GM18858 (cell line): ENCODE results near the gene PTPRJ.

ENCODE experiments used
- ATAC-seq: cut with Tn5 transposase; IDR thresholded peaks from one replicate; pipeline ENCODE4 v1.9.1; 2021; ENCODE audit not compliant: unreplicated experiment

PTPRJ gene

GRCh38 chr11:47967577-47968525 lies 12.5 kb upstream of the PTPRJ start:
- no peak for ATAC-seq

GRCh38 chr11:47969401-47969800 lies 11.0 kb upstream of the PTPRJ start:
- no peak for ATAC-seq

- ATAC-seq = no peak
Measured at GRCh38 chr11:47971501-47971900, 8.9 kb upstream of the PTPRJ start.

- no peak for ATAC-seq
Measured at GRCh38 chr11:47973173-47973572, 7.2 kb upstream of the PTPRJ start.

GRCh38 chr11:47976931-47977330 lies 3.4 kb upstream of the PTPRJ start:
- ATAC-seq = no peak

GRCh38 chr11:47977623-47978022 lies 2.7 kb upstream of the PTPRJ start:
- ATAC-seq = no peak

GRCh38 chr11:47979378-47980087 lies 826 bp upstream of the PTPRJ start:
- no peak for ATAC-seq

GRCh38 chr11:47980907-47981621 lies 705 bp downstream of the PTPRJ start:
- peak; percentile 45 for ATAC-seq

GRCh38 chr11:47981667-47982404 lies 1.5 kb downstream of the PTPRJ start:
- ATAC-seq = no peak

- ATAC-seq = no peak
Measured at GRCh38 chr11:47982616-47983015, 2.3 kb downstream of the PTPRJ start.

GRCh38 chr11:47983464-47984397 lies 3.4 kb downstream of the PTPRJ start:
- ATAC-seq = no peak

GRCh38 chr11:47986219-47986618 lies 5.9 kb downstream of the PTPRJ start:
- ATAC-seq = no peak

- ATAC-seq = no peak
Measured at GRCh38 chr11:47986742-47987141, 6.4 kb downstream of the PTPRJ start.

GRCh38 chr11:47987310-47987709 lies 7.0 kb downstream of the PTPRJ start:
- ATAC-seq = no peak

- ATAC-seq = no peak
Measured at GRCh38 chr11:47987781-47988180, 7.4 kb downstream of the PTPRJ start.

- ATAC-seq = no peak
Measured at GRCh38 chr11:47989779-47990178, 9.4 kb downstream of the PTPRJ start.

- ATAC-seq = no peak
Measured at GRCh38 chr11:47991266-47991830, 11.0 kb downstream of the PTPRJ start.

GRCh38 chr11:47991894-47992293 lies 11.5 kb downstream of the PTPRJ start:
- no peak for ATAC-seq
